KMS-11 (cell line): ENCODE results near the gene KRTAP19-2.

ENCODE experiments used
- H2AFZ ChIP-seq: fragments of 200-600 bp; sonication (generic); 2 replicates; pipeline ENCODE4 v1.6.1; 2016; ENCODE audit warnings: antibody characterized with exemption, mixed run types, low read depth
- H3K27ac ChIP-seq: fragments of 200-600 bp; sonication (generic); 2 replicates; pipeline ENCODE4 v1.6.1; 2016; ENCODE audit warnings: mild to moderate bottlenecking, mixed run types
- H3K27me3 ChIP-seq: fragments of 200-600 bp; sonication (generic); 2 replicates; pipeline ENCODE4 v1.6.1; 2017; ENCODE audit warnings: mild to moderate bottlenecking, low read depth, mixed run types, moderate library complexity; ENCODE audit not compliant: insufficient read depth
- H3K36me3 ChIP-seq: fragments of 200-600 bp; sonication (generic); 2 replicates; pipeline ENCODE4 v1.6.1; 2017; ENCODE audit warnings: mild to moderate bottlenecking, mixed run types; ENCODE audit not compliant: insufficient read depth
- H3K4me1 ChIP-seq: fragments of 200-600 bp; sonication (generic); 2 replicates; pipeline ENCODE4 v1.6.1; 2016; ENCODE audit warnings: mild to moderate bottlenecking, low read depth, mixed run types; ENCODE audit not compliant: poor library complexity, severe bottlenecking
- H3K4me2 ChIP-seq: fragments of 200-600 bp; sonication (generic); 2 replicates; pipeline ENCODE4 v1.7.0; 2016; ENCODE audit warnings: mild to moderate bottlenecking, mixed run types
- H3K4me3 ChIP-seq: fragments of 200-600 bp; sonication (generic); IDR thresholded peaks from 2 replicates; pipeline ENCODE4 v1.6.1; 2017; ENCODE audit warnings: low read depth, low read length, mixed read lengths; ENCODE audit not compliant: insufficient read depth
- H3K79me2 ChIP-seq: fragments of 200-600 bp; sonication (generic); 2 replicates; pipeline ENCODE4 v1.6.1; 2016; ENCODE audit warnings: low read depth, mixed run types; ENCODE audit not compliant: insufficient read depth
- H3K9ac ChIP-seq: fragments of 200-600 bp; sonication (generic); 2 replicates; pipeline ENCODE4 v1.6.1; 2016; ENCODE audit warnings: mild to moderate bottlenecking, mixed run types
- H4K20me1 ChIP-seq: fragments of 200-600 bp; sonication (generic); 2 replicates; pipeline ENCODE4 v1.6.1; 2016; ENCODE audit warnings: mild to moderate bottlenecking, mixed run types; ENCODE audit not compliant: insufficient read depth
- TF ChIP-seq, protein P1 (sequence below): fragments of 200-600 bp; sonication (generic); conservative IDR thresholded peaks from 2 replicates; pipeline ENCODE4 v1.6.1; 2017; ENCODE audit warnings: low read depth, mild to moderate bottlenecking, antibody characterized with exemption, low read length, moderate library complexity, mixed read lengths

KRTAP19-2 gene

DNA sequence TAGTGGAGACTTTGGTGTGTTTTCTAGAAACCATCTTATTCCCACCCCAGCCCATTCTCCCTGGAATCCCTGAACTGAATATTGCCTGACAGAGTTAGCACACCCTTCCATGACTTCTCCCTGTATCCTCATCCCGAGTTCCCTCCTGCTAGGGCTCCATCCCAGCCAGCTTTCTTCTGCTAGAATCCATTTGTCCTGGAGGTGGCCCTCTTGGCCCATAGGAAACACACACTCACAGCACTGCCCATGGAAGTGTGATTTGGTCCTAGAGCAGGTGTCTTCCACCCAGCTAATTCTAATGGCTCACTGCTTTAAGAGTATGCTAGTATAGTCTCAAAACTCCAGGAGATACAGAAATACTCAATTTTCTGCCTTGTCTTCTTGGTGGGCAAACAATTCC lies 43.0 kb downstream of the KRTAP19-2 start:
- Histone ChIP-seq H3K4me3 (no peak overlapping the region), H2AFZ (no peak overlapping the region), H3K27me3 (no peaks in the 10 kb centered on the region), H3K36me3 (no peaks in the 10 kb centered on the region), H4K20me1 (no peaks in the 10 kb centered on the region), H3K79me2 (no peaks in the 10 kb centered on the region), H3K4me1 (no peaks in the 10 kb centered on the region), H3K9ac (no peak overlapping the region), H3K4me2 (no peak overlapping the region), H3K27ac (no peak overlapping the region)
- TF ChIP-seq, protein P1, sequence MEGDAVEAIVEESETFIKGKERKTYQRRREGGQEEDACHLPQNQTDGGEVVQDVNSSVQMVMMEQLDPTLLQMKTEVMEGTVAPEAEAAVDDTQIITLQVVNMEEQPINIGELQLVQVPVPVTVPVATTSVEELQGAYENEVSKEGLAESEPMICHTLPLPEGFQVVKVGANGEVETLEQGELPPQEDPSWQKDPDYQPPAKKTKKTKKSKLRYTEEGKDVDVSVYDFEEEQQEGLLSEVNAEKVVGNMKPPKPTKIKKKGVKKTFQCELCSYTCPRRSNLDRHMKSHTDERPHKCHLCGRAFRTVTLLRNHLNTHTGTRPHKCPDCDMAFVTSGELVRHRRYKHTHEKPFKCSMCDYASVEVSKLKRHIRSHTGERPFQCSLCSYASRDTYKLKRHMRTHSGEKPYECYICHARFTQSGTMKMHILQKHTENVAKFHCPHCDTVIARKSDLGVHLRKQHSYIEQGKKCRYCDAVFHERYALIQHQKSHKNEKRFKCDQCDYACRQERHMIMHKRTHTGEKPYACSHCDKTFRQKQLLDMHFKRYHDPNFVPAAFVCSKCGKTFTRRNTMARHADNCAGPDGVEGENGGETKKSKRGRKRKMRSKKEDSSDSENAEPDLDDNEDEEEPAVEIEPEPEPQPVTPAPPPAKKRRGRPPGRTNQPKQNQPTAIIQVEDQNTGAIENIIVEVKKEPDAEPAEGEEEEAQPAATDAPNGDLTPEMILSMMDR: no peak

DNA sequence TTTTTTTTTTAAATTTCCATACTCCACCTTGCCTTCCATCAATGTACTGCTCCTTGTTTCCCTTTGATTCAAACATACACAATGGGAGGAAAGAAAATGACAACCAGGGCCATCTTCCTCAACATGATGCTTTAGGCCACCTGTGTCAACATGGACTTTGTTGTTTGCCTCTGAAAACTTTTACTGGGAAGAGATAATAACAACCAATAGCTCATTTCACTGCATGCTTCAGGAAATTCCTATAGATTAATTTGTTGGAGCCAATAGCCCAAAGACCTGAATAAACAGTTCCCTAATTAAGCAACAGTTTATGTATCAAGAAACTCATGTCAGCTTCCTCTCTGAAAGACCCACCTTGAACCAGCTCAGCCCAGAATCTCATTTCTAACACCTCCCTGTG lies 44.0 kb downstream of the KRTAP19-2 start:
- Histone ChIP-seq H3K4me1 (no peaks in the 10 kb centered on the region), H3K27me3 (no peaks in the 10 kb centered on the region), H3K27ac (no peak overlapping the region), H3K4me2 (no peak overlapping the region), H3K79me2 (no peaks in the 10 kb centered on the region), H3K4me3 (no peak overlapping the region), H3K9ac (no peak overlapping the region), H2AFZ (no peak overlapping the region), H4K20me1 (no peaks in the 10 kb centered on the region), H3K36me3 (no peaks in the 10 kb centered on the region)
- TF ChIP-seq, protein P1: no peak

DNA sequence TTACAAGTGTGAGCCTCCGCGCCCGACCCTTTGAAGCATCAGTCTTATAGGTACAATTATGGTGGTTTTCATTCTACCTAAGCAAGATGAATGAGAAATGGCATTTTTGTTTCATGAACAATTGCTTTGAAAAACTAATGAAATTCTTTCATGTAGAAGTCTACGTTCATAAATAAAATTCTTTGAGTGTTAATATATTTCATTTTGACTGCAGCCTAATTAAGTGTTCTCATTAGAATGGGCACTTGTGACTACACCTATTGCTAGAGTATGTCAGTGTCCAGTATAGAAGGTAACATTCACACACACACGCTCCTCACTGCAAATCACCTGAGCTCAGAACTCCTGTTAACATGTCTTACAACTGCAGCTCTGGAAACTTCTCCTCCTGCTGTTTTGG lies 47.3 kb downstream of the KRTAP19-2 start, which contains the start of gene KRTAP15-1:
Gene KRTAP15-1 (plus strand): TSS at position 301 of the 400 bp plus-strand sequence. CDS start 53 bp downstream, at position 354.
- Histone ChIP-seq H3K4me2 (no peak within 1 kb of the TSS), H3K9ac (no peak within 1 kb of the TSS), H3K4me3 (no peak within 1 kb of the TSS), H4K20me1 (no peaks in the 10 kb centered on the region), H3K27ac (no peak within 1 kb of the TSS), H3K79me2 (no peaks in the 10 kb centered on the region), H3K36me3 (no peaks in the 10 kb centered on the region), H3K27me3 (no peaks in the 10 kb centered on the region), H3K4me1 (no peaks in the 10 kb centered on the region), H2AFZ (no peak within 1 kb of the TSS)
- TF ChIP-seq, protein P1: no peak
